ENCODE data around the gene CUX1. TPM values are rescaled to one million over a fixed set of nuclear protein-coding genes. Genes with fewer than 3 reads are reported as not detected.

Gene CUX1
- total and polyA plus RNA-seq, 2 of the 13 experiments (the other 11 are each of a cell fraction or from before 2014, with no cell fraction given) = 13.7 to 14.9 TPM

DNA sequence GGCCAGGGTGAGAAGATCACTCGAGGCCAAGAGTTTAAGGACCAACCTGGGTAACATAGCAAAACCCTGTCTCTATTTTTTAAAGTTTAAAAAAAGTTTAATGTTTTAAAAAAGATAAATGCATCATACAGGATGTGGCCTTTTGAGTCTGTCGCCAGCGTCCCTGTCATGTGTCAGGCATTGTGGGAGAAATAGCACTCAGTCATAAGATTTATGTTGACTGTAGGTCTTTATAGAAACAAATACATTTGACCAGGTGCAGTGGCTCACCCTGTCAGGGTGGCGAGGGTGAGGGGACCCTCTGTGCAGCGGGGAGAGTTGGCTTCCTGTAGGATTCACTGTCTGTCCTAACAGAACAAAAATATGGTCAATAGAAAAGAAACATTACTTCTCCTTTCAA, 405.8 kb downstream of the CUX1 start:
- no TSS peak for BruUV-seq (replicated peaks)
- no peak for DNase-seq (ENCODE audit: low spot score)
- intact Hi-C loops (cut with micrococcal nuclease; ENCODE audit: unreplicated experiment) = no loop called here
- H2AFZ ChIP-seq (ENCODE audit: low read length) = no peak overlapping the region
- in situ Hi-C loops (cut with HindIII; ENCODE audit: extremely low pct_ligation_motif_present, low pct_unique_long_range_greater_than_20kb) = no loop called here
- H3K27ac ChIP-seq (ENCODE audit: extremely low read length, insufficient read depth, low read length) = no peak overlapping the region
- H3K27me3 ChIP-seq (ENCODE audit: control insufficient read depth in 1 of 2, insufficient read depth in 2 of 2, low read length in 2 of 2) = no peaks in the 10 kb centered on the region
- no peaks in the 10 kb centered on the region for H3K9me3 ChIP-seq (ENCODE audit: low read length)
- no peaks in the 10 kb centered on the region for H3K79me2 ChIP-seq (ENCODE audit: insufficient read depth, low read length)
- peaks cover 8 to 14% of the 10 kb centered on the region in 2 experiments; a peak in 3 of 5 replicates for H3K36me3 ChIP-seq (replicated peaks in 1 of 2; ENCODE audit: control insufficient read depth in 1 of 2, insufficient read depth in 2 of 2, low read length in 2 of 2)
- 96% methylated on average over 5 of the region's 5 CpGs for WGBS (ENCODE audit: low lambda C conversion rate)
- CTCF ChIA-PET (ENCODE audit: low intra/inter-chr PET ratio, low total read pairs) = no interaction called here
- ATAC-seq = no peak
- no peak overlapping the region for H3K4me3 ChIP-seq (replicated peaks in 1 of 3; ENCODE audit: insufficient read depth in 1 of 3, low read depth in 2 of 3, low read length in 3 of 3)
- no peak overlapping the region for H3K9ac ChIP-seq (ENCODE audit: insufficient read depth, low read depth, low read length)
- H4K20me1 ChIP-seq (ENCODE audit: insufficient read depth, low read length) = no peaks in the 10 kb centered on the region
- no peak overlapping the region for H3K4me2 ChIP-seq (ENCODE audit: low read depth, low read length)
- POLR2A ChIA-PET = no interaction called here
- TF ChIP-seq DMAP1 (CRISPR knock-in tag; IDR thresholded peaks at IDR 0.05) (no peak), RFX5 (IDR thresholded peaks at IDR 0.05; ENCODE audit: low read depth, low read length) (no peak), MAFF (IDR thresholded peaks at IDR 0.05; ENCODE audit: low read depth, low read length) (no peak), HDAC1 (CRISPR knock-in tag; IDR thresholded peaks at IDR 0.05) (no peak), ZNF17 (CRISPR knock-in tag; IDR thresholded peaks at IDR 0.05) (no peak), SMARCC2 (IDR thresholded peaks at IDR 0.05) (no peak), CCDC6 (CRISPR knock-in tag; IDR thresholded peaks at IDR 0.05) (no peak), ADNP (CRISPR knock-in tag; IDR thresholded peaks at IDR 0.05) (no peak), FOXO1 (CRISPR knock-in tag; IDR thresholded peaks at IDR 0.05) (no peak)
- TF ChIP-seq, protein P1, sequence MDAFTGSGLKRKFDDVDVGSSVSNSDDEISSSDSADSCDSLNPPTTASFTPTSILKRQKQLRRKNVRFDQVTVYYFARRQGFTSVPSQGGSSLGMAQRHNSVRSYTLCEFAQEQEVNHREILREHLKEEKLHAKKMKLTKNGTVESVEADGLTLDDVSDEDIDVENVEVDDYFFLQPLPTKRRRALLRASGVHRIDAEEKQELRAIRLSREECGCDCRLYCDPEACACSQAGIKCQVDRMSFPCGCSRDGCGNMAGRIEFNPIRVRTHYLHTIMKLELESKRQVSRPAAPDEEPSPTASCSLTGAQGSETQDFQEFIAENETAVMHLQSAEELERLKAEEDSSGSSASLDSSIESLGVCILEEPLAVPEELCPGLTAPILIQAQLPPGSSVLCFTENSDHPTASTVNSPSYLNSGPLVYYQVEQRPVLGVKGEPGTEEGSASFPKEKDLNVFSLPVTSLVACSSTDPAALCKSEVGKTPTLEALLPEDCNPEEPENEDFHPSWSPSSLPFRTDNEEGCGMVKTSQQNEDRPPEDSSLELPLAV (CRISPR knock-in tag; conservative IDR thresholded peaks at IDR 0.05; ENCODE audit: low read depth) = no peak
- TF ChIP-seq, protein P2, sequence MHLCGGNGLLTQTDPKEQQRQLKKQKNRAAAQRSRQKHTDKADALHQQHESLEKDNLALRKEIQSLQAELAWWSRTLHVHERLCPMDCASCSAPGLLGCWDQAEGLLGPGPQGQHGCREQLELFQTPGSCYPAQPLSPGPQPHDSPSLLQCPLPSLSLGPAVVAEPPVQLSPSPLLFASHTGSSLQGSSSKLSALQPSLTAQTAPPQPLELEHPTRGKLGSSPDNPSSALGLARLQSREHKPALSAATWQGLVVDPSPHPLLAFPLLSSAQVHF (CRISPR knock-in tag; IDR thresholded peaks at IDR 0.05) = no peak
- TF ChIP-seq, protein P3, sequence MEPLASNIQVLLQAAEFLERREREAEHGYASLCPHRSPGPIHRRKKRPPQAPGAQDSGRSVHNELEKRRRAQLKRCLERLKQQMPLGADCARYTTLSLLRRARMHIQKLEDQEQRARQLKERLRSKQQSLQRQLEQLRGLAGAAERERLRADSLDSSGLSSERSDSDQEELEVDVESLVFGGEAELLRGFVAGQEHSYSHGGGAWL (CRISPR knock-in tag; IDR thresholded peaks at IDR 0.05) = no peak
- TF ChIP-seq, protein P4, sequence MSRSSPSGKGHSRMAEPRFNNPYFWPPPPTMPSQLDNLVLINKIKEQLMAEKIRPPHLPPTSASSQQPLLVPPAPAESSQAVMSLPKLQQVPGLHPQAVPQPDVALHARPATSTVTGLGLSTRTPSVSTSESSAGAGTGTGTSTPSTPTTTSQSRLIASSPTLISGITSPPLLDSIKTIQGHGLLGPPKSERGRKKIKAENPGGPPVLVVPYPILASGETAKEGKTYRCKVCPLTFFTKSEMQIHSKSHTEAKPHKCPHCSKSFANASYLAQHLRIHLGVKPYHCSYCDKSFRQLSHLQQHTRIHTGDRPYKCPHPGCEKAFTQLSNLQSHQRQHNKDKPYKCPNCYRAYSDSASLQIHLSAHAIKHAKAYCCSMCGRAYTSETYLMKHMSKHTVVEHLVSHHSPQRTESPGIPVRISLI (CRISPR knock-in tag; IDR thresholded peaks at IDR 0.05; ENCODE audit: borderline replicate concordance) = no peak
- H3K4me1 ChIP-seq (ENCODE audit: insufficient read depth, low read length) = no peaks in the 10 kb centered on the region
- FAIRE-seq = no peak
